K562 (cell line): ENCODE measurements around the gene PRRT1. TPM values are rescaled to one million over a fixed set of nuclear protein-coding genes. Genes with fewer than 3 reads are reported as not detected.

Experiments
- ATAC-seq: fragments of 200-7000 bp; cut with Tn5 transposase; 3 replicates; pipeline ENCODE4 v1.9.1; 2020; ENCODE audit warnings: moderate library complexity
- BruUV-seq: library from RNA; stranded (reverse); fragments of 400-500 nt; replicated peaks from 2 replicates; lab custom pipeline; 2021; lab: Mats Ljungman, UMichigan
- CTCF ChIA-PET: fragments of 300-600 bp; formaldehyde crosslinking; extraction: SDS; loops from one replicate; lab custom pipeline; 2021; ENCODE audit warnings: low intra/inter-chr PET ratio; lab: Yijun Ruan, JAX
- POLR2A ChIA-PET: fragments of 300-600, 350-650 bp; sonication (Branson Sonifier 250); formaldehyde crosslinking; extraction: SDS; loops from one replicate; lab custom pipeline; 2021; ENCODE audit warnings: antibody characterized with exemption, inconsistent platforms; lab: Yijun Ruan, JAX
- DNase-seq, 4 experiments: peaks; one replicate each; pipeline versions ENCODE4 v3.0.0 to v3.0.0-alpha.2; 2011 to 2018; ENCODE audit warnings: low spot score in 3 of 4, mixed read lengths in 3 of 4; ENCODE audit errors: extremely low read depth in 1 of 4
- FAIRE-seq: peaks from 2 replicates; lab custom pipeline; 2011; peaks lifted over from hg19 to GRCh38; lab: Jason Lieb, UNC
- H2AFZ ChIP-seq: 2 replicates; pipeline ENCODE4 v1.6.0; 2011; ENCODE audit warnings: low read depth, low read length, control low read depth, inconsistent platforms
- H3K27ac ChIP-seq: fragments of 200-600 bp; 3 replicates; pipeline ENCODE4 v1.8.0; 2011; ENCODE audit warnings: low read depth, mild to moderate bottlenecking, control low read depth, inconsistent platforms, low read length, moderate library complexity, mixed read lengths; ENCODE audit errors: extremely low read depth
- H3K27me3 ChIP-seq, 2 experiments: fragments of 300-600 bp in 1 of 2; 2 replicates in 1 of 2; 3 replicates in 1 of 2; pipeline versions ENCODE4 v1.6.0 to v1.8.0; 2011; ENCODE audit warnings: inconsistent platforms in 2 of 2, low read length in 2 of 2, mild to moderate bottlenecking in 1 of 2, mixed read lengths in 1 of 2, moderate library complexity in 1 of 2; ENCODE audit not compliant: control insufficient read depth in 2 of 2, insufficient read depth in 2 of 2
- H3K36me3 ChIP-seq: fragments of 300-600 bp; 3 replicates; pipeline ENCODE4 v1.8.0; 2011; ENCODE audit warnings: mild to moderate bottlenecking, low read length, inconsistent platforms; ENCODE audit not compliant: control insufficient read depth, insufficient read depth
- H3K4me1 ChIP-seq, 2 experiments: fragments of 200-600 bp in 1 of 2; replicated peaks in 1 of 2; 2 replicates in 1 of 2; 3 replicates in 1 of 2; pipeline versions ENCODE4 v1.5.1 to v1.8.0; 2011; ENCODE audit warnings: inconsistent platforms in 2 of 2, low read length in 2 of 2, mild to moderate bottlenecking in 1 of 2, mixed read lengths in 1 of 2, moderate library complexity in 1 of 2; ENCODE audit not compliant: control insufficient read depth in 2 of 2, insufficient read depth in 2 of 2
- H3K4me2 ChIP-seq: 2 replicates; pipeline ENCODE4 v1.6.1; 2011; ENCODE audit warnings: low read length, control low read depth, inconsistent platforms, mixed read lengths; ENCODE audit not compliant: insufficient read depth
- H3K4me3 ChIP-seq: fragments of 200-600 bp; sonication (generic), shearing (Covaris generic); 2 replicates; pipeline ENCODE4 v1.5.1; 2016; ENCODE audit warnings: control low read depth, inconsistent platforms
- H3K79me2 ChIP-seq: fragments of 200-600 bp; 3 replicates; pipeline ENCODE4 v1.8.0; 2011; ENCODE audit warnings: low read length, inconsistent platforms; ENCODE audit not compliant: control insufficient read depth, insufficient read depth
- H3K9ac ChIP-seq, 2 experiments: 2 replicates each; pipeline versions ENCODE4 v1.6.0 to v1.6.1; 2011; ENCODE audit warnings: low read depth in 2 of 2, low read length in 2 of 2, control low read depth in 1 of 2, inconsistent platforms in 1 of 2, mild to moderate bottlenecking in 1 of 2, mixed read lengths in 1 of 2; ENCODE audit not compliant: insufficient read depth in 1 of 2
- H3K9me1 ChIP-seq: one replicate; pipeline ENCODE4 v1.6.0; 2011; ENCODE audit warnings: inconsistent platforms, mild to moderate bottlenecking, low read length, moderate library complexity; ENCODE audit not compliant: control insufficient read depth, insufficient read depth
- H3K9me3 ChIP-seq: replicated peaks from 2 replicates; pipeline ENCODE4 v1.5.1; 2011; ENCODE audit warnings: low read depth, low read length, inconsistent platforms; ENCODE audit not compliant: control insufficient read depth, insufficient read depth
- H4K20me1 ChIP-seq: replicated peaks from 2 replicates; pipeline ENCODE4 v1.6.1; 2011; ENCODE audit warnings: low read length, inconsistent platforms, mixed read lengths; ENCODE audit not compliant: control insufficient read depth, insufficient read depth
- CBX1 ChIP-seq: sonication (generic); IDR thresholded peaks from 2 replicates; pipeline ENCODE4 v1.6.1; 2016; ENCODE audit warnings: antibody characterized with exemption, low read depth, mild to moderate bottlenecking
- GABPB2 ChIP-seq: fragments of 250-450 bp; sonication (Bioruptor Pico); conservative IDR thresholded peaks from 2 replicates; pipeline ENCODE4 v1.5.1; 2021; ENCODE audit warnings: mild to moderate bottlenecking
- NCOA4 ChIP-seq: fragments of 450-650 bp; IDR thresholded peaks from 2 replicates; pipeline ENCODE4 v1.6.1; 2018; ENCODE audit warnings: mild to moderate bottlenecking; ENCODE audit not compliant: partially characterized antibody
- NELFE ChIP-seq: IDR thresholded peaks from 2 replicates; pipeline ENCODE4 v1.6.1; 2011; ENCODE audit warnings: mild to moderate bottlenecking; ENCODE audit not compliant: insufficient read depth, insufficient read length
- ZFX ChIP-seq: sonication (generic); formaldehyde crosslinking; IDR thresholded peaks from 2 replicates; pipeline ENCODE4 v1.8.0; 2022; ENCODE audit warnings: mild to moderate bottlenecking, missing genetic modification reagents, moderate library complexity
- ZNF41 ChIP-seq: fragments of 250-450 bp; sonication (Bioruptor Pico); conservative IDR thresholded peaks from 2 replicates; pipeline ENCODE4 v1.4.0; 2020; ENCODE audit warnings: mild to moderate bottlenecking
- ZNF444 ChIP-seq: fragments of 250-450 bp; sonication (Bioruptor Pico); IDR thresholded peaks from 2 replicates; pipeline ENCODE4 v1.4.0; 2020; ENCODE audit warnings: mild to moderate bottlenecking, moderate library complexity
- WGBS: fragments of 100-300 bp; shearing (Covaris generic); methylation state at CpG from one replicate; pipeline ENCODE4 v1.1.6; 2016; ENCODE audit warnings: low coverage, mixed read lengths; ENCODE audit not compliant: insufficient coverage; ENCODE audit errors: missing lambda C conversion rate; 5-methylcytosine and 5-hydroxymethylcytosine counted together
- in situ Hi-C: fragments of 300-500 bp; cut with MboI; formaldehyde crosslinking; loops from 4 replicates; pipeline ENCODE4 v1.15.0; 2018; ENCODE audit warnings: inconsistent platforms, mixed read lengths
- intact Hi-C: fragments of 100-400 bp; cut with micrococcal nuclease; formaldehyde crosslinking; loops from 2 replicates; pipeline ENCODE4 v1.14.2; 2022
- polyA plus RNA-seq, 8 experiments: library from polyadenylated mRNA; depleted of rRNA in 4 of 8; stranded (reverse) in 5 of 8; unstranded in 3 of 8; fragments of >200 nt; fragmentation: Nextera tagmentation in 2 of 8; fragmentation: Illumina TruSeq in 1 of 8; extraction: Ambion mirVana in 2 of 8; extraction: Trizol in 1 of 8; gene quantifications; 2 replicates each; pipeline versions ENCODE4 v1.2.1 to v1.2.3, GENCODE V29; 2011 to 2014; ENCODE audit warnings: inconsistent platforms in 1 of 8, missing spikeins in 1 of 8
- total RNA-seq, 7 experiments: library from RNA; depleted of rRNA in 6 of 7; stranded (reverse); fragments of >200 nt in 6 of 7; fragmentation: Illumina TruSeq in 2 of 7; extraction: Trizol in 2 of 7; gene quantifications; 2 replicates each; pipeline versions ENCODE4 v1.2.1 to v1.2.3, GENCODE V29; 2011 to 2021; ENCODE audit warnings: low replicate concordance in 1 of 7
- TF ChIP-seq, protein P1 (sequence below): fragments of 450-650 bp; IDR thresholded peaks from 2 replicates; pipeline ENCODE4 v1.7.0; 2016; ENCODE audit warnings: borderline replicate concordance
- TF ChIP-seq, protein P2 (sequence below): IDR thresholded peaks from 3 replicates; pipeline ENCODE4 v1.6.1; 2011; ENCODE audit warnings: borderline replicate concordance, mild to moderate bottlenecking, moderate library complexity; ENCODE audit not compliant: insufficient read length; ENCODE audit errors: extremely low read depth
- TF ChIP-seq, protein P3 (sequence below): fragments of 450-650 bp; formaldehyde crosslinking; IDR thresholded peaks from 2 replicates; pipeline ENCODE4 v1.4.0; 2020; ENCODE audit warnings: mild to moderate bottlenecking, moderate library complexity

The PRRT1 gene
- total and polyA plus RNA-seq, 9 of the 15 experiments (the other 6 are each of a cell fraction or from before 2014, with no cell fraction given), result 0.14 to 3.5 (median 0.41) TPM

DNA sequence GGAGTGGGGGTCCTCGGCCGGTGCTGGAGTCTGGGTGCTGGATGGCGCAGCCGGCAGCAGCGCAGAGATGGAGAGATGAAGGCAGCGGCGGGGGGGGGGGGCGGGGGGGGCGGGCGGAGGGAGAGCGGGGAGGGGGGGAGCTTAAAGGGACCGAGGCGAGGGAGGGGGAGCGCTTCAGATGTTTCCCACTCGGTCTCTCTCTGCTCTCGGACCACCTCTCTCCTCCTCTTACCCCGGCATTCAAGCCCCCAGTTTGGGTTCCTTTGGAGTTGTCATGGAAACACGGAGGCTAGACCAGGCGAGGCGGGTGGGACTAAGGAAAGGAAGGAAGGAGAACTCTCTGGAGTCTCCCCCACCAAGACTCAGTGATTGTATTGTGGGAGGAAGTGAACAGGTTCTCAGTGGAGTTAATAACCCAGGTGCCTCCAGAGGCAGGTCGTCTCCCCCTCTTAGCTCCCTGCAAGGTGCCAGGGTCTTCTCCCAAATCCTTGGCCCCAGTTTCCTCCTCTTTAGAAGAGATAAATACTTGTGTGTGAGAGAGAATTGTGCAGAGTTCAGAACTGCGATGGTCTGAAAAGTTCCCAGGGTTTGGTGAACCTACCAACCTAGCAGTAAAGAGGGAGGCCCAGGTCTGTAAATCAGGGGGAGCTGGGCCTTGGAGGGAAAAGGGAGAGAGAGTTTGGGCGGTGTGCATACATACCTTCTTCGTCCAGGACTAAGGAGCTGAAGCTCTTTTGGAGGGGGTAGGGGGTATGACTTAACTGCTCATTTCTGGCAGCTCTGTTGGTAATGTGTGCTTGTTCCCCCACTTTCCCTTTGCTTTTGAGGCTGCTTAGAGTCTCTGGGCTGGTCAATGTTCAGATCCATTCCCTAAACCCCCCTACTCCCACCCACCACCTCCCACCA is at the start of gene PRRT1 (continued):
- TF ChIP-seq ZFX (peak; percentile 21; the same call in 1 of the 2 replicates), GABPB2 (CRISPR knock-in tag) (no peak), NCOA4 (no peak)

DNA sequence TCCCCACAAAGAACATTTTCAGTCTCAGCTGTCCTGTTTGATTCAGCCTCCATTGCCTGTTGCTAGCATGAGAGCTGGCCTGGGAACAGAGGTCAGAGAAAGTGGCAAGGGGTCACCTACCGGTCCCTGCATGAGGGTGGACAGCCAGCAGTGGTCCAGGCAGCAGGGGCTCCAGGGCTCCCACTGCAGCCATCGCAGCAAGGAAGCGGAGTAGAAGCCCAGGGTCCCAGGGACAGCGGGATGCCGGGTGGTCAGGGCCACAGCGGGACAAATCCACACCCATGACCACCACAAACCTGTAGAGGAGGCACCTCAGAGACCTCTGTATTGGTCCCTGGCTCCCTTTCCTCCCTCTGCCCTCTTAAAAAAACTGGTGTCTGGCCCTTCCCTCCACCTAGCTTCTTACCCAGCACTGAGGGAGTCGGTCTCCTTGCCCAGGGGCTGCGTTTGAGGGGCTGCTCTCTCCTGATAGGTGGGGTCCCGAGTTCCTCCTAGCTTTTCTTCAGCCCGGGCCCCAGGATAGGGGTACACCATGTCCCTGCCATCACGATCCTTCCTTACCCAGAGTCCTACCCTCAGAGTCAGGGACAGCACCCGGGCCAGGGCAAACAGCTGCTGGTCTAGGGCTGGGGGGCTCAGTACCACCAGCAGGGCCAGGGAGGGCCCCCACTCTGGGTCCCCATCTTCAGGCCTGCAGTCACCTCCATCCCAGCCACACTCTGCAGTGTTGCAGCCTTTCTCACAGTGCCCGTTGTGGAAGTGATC is 49.2 kb upstream of the PRRT1 start:
- H3K9me3 ChIP-seq, result no peaks in the 10 kb centered on the region
- in situ Hi-C loops (no loop called here), intact Hi-C loops (no loop called here)
- no peak for ATAC-seq
- no TSS peak for BruUV-seq
- peaks cover 10 to 12% of the 10 kb centered on the region in 2 experiments; a peak in 4 of 5 replicates for H3K27me3 ChIP-seq
- H2AFZ ChIP-seq, result peak overlapping the region; percentile 20; the same call in 1 of the 2 replicates
- peaks cover 4% of the 10 kb centered on the region; the same call in 2 of the 3 replicates for H3K79me2 ChIP-seq
- H3K27ac ChIP-seq, result no peak overlapping the region
- H3K4me1 ChIP-seq, result peaks cover 14 to 37% of the 10 kb centered on the region in 2 experiments
- no peaks in the 10 kb centered on the region for H3K9me1 ChIP-seq
- H3K4me3 ChIP-seq, result no peak overlapping the region
- peak overlapping the region in 1 of 2 experiments; percentile 57; a peak in 2 of 4 replicates for H3K9ac ChIP-seq
- no peak for DNase-seq
- WGBS, result 31% methylated on average over 13 of the region's 13 CpGs
- no peak overlapping the region for H3K4me2 ChIP-seq
- H3K36me3 ChIP-seq, result no peaks in the 10 kb centered on the region
- POLR2A ChIA-PET, result interaction anchor here (0.6 kb wide), 3 partner anchors 477 to 581 kb away, joined by 3 to 5 read pairs (median 3); no protein-coding TSS in a partner anchor
- FAIRE-seq, result no peak
- CTCF ChIA-PET, result no interaction called here
- H4K20me1 ChIP-seq, result no peaks in the 10 kb centered on the region
- TF ChIP-seq CBX1 (no peak), ZNF41 (CRISPR knock-in tag) (no peak), ZNF444 (CRISPR knock-in tag) (no peak), NELFE (no peak)
- TF ChIP-seq, protein P1, sequence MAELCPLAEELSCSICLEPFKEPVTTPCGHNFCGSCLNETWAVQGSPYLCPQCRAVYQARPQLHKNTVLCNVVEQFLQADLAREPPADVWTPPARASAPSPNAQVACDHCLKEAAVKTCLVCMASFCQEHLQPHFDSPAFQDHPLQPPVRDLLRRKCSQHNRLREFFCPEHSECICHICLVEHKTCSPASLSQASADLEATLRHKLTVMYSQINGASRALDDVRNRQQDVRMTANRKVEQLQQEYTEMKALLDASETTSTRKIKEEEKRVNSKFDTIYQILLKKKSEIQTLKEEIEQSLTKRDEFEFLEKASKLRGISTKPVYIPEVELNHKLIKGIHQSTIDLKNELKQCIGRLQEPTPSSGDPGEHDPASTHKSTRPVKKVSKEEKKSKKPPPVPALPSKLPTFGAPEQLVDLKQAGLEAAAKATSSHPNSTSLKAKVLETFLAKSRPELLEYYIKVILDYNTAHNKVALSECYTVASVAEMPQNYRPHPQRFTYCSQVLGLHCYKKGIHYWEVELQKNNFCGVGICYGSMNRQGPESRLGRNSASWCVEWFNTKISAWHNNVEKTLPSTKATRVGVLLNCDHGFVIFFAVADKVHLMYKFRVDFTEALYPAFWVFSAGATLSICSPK, result no peak
- TF ChIP-seq, protein P2, sequence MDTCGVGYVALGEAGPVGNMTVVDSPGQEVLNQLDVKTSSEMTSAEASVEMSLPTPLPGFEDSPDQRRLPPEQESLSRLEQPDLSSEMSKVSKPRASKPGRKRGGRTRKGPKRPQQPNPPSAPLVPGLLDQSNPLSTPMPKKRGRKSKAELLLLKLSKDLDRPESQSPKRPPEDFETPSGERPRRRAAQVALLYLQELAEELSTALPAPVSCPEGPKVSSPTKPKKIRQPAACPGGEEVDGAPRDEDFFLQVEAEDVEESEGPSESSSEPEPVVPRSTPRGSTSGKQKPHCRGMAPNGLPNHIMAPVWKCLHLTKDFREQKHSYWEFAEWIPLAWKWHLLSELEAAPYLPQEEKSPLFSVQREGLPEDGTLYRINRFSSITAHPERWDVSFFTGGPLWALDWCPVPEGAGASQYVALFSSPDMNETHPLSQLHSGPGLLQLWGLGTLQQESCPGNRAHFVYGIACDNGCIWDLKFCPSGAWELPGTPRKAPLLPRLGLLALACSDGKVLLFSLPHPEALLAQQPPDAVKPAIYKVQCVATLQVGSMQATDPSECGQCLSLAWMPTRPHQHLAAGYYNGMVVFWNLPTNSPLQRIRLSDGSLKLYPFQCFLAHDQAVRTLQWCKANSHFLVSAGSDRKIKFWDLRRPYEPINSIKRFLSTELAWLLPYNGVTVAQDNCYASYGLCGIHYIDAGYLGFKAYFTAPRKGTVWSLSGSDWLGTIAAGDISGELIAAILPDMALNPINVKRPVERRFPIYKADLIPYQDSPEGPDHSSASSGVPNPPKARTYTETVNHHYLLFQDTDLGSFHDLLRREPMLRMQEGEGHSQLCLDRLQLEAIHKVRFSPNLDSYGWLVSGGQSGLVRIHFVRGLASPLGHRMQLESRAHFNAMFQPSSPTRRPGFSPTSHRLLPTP, result no peak
- TF ChIP-seq, protein P3, sequence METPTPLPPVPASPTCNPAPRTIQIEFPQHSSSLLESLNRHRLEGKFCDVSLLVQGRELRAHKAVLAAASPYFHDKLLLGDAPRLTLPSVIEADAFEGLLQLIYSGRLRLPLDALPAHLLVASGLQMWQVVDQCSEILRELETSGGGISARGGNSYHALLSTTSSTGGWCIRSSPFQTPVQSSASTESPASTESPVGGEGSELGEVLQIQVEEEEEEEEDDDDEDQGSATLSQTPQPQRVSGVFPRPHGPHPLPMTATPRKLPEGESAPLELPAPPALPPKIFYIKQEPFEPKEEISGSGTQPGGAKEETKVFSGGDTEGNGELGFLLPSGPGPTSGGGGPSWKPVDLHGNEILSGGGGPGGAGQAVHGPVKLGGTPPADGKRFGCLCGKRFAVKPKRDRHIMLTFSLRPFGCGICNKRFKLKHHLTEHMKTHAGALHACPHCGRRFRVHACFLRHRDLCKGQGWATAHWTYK (CRISPR knock-in tag), result no peak
